ENCODE results near the gene SHKBP1. TPM values are rescaled to one million over a fixed set of nuclear protein-coding genes. Genes with fewer than 3 reads are reported as not detected.

Gene SHKBP1
- total and polyA plus RNA-seq, 10 of the 15 experiments (the other 5 are each of a cell fraction or from before 2014, with no cell fraction given) = 2.3 to 123 (median 67.0) TPM

DNA sequence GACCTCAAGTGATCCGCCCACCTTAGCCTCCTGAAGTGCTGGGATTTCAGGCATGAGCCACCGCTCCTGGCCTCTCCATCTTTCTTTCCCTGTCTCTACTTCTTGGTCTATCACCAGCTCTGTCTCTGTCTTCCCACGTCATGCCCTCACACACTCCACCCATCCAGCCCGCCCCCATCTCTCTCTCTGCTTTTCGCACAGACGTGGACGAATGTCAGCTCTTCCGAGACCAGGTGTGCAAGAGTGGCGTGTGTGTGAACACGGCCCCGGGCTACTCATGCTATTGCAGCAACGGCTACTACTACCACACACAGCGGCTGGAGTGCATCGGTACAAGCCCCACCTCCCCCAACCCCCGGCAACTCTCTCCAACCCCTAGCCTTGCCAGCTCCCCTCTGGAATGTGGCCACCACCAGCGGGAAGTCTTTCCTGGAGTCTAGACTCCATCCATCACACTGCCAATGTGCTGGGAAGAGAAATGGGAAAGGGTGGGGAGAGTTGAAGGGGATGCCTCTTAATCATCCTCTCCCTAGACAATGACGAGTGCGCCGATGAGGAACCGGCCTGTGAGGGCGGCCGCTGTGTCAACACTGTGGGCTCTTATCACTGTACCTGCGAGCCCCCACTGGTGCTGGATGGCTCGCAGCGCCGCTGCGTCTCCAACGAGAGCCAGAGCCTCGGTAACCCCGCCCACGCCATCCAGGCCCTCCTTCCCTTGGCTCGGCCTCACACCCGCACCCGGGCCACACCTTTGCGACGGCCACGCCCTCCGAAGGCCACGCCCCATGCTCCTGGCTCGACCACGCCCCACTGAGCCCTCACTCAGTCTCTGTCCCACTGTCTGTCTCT lies 47.0 kb downstream of the SHKBP1 start:
- no peaks in the 10 kb centered on the region for H3K27me3 ChIP-seq (replicated peaks in 1 of 2; ENCODE audit: control insufficient read depth in 2 of 2, insufficient read depth in 2 of 2, low read length in 1 of 2)
- H4K20me1 ChIP-seq (ENCODE audit: control insufficient read depth, insufficient read depth) = no peaks in the 10 kb centered on the region
- peaks cover 7% of the 10 kb centered on the region; the same call in 1 of the 2 replicates for H3K4me1 ChIP-seq (ENCODE audit: control insufficient read depth, insufficient read depth, low read length)
- H3K4me3 ChIP-seq = no peak overlapping the region
- WGBS (ENCODE audit: insufficient coverage, insufficient replicate concordance, low lambda C conversion rate, missing lambda C conversion rate) = 93% methylated on average over 37 of the region's 41 CpGs
- in situ Hi-C loops (cut with MboI) = no loop called here
- intact Hi-C loops (cut with micrococcal nuclease; ENCODE audit: unreplicated experiment) = no loop called here
- no peaks in the 10 kb centered on the region for H3K79me2 ChIP-seq (ENCODE audit: control insufficient read depth, insufficient read depth, low read length)
- CTCF ChIA-PET = interaction anchor here (2.9 kb wide), 1 partner anchor 11 kb away, joined by 18 read pairs; no protein-coding TSS in a partner anchor
- RAD21 ChIA-PET (ENCODE audit: unreplicated experiment) = no interaction called here
- no peak overlapping the region for H3K4me2 ChIP-seq (ENCODE audit: control insufficient read depth, insufficient read depth)
- H3K36me3 ChIP-seq (ENCODE audit: control insufficient read depth in 2 of 2, insufficient read depth in 2 of 2, low read length in 1 of 2) = no peaks in the 10 kb centered on the region; a peak in 1 of 4 replicates
- ATAC-seq (peak; percentile 78), DNase-seq (ENCODE audit: low read depth, low spot score) (no peak), FAIRE-seq (no peak)
- no peak overlapping the region for H2AFZ ChIP-seq (ENCODE audit: control insufficient read depth, low read depth, low read length)
- SMC1A ChIA-PET (ENCODE audit: uncharacterized antibody, unreplicated experiment) = interaction anchor here (1.3 to 1.7 kb wide), 2 partner anchors 11 to 320 kb away, joined by 4 to 5 read pairs; no protein-coding TSS in a partner anchor
- BruUV-seq (replicated peaks) = no TSS peak
- no peaks in the 10 kb centered on the region; the same call in 2 of the 3 replicates for H3K9me3 ChIP-seq (replicated peaks; ENCODE audit: control insufficient read depth, insufficient read depth, low read length)
- H3K27ac ChIP-seq (ENCODE audit: control insufficient read depth, insufficient read depth) = no peak overlapping the region
- POLR2A ChIA-PET = interaction anchor here (0.7 kb wide), 1 partner anchor 11 kb away, joined by 4 read pairs; no protein-coding TSS in a partner anchor
- no peak overlapping the region for H3K9ac ChIP-seq (ENCODE audit: control insufficient read depth, insufficient read depth, low read length)
- TF ChIP-seq, protein P1, sequence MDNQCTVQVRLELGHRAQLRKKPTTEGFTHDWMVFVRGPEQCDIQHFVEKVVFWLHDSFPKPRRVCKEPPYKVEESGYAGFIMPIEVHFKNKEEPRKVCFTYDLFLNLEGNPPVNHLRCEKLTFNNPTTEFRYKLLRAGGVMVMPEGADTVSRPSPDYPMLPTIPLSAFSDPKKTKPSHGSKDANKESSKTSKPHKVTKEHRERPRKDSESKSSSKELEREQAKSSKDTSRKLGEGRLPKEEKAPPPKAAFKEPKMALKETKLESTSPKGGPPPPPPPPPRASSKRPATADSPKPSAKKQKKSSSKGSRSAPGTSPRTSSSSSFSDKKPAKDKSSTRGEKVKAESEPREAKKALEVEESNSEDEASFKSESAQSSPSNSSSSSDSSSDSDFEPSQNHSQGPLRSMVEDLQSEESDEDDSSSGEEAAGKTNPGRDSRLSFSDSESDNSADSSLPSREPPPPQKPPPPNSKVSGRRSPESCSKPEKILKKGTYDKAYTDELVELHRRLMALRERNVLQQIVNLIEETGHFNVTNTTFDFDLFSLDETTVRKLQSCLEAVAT (IDR thresholded peaks at IDR 0.05) = no peak
- TF ChIP-seq, protein P2, sequence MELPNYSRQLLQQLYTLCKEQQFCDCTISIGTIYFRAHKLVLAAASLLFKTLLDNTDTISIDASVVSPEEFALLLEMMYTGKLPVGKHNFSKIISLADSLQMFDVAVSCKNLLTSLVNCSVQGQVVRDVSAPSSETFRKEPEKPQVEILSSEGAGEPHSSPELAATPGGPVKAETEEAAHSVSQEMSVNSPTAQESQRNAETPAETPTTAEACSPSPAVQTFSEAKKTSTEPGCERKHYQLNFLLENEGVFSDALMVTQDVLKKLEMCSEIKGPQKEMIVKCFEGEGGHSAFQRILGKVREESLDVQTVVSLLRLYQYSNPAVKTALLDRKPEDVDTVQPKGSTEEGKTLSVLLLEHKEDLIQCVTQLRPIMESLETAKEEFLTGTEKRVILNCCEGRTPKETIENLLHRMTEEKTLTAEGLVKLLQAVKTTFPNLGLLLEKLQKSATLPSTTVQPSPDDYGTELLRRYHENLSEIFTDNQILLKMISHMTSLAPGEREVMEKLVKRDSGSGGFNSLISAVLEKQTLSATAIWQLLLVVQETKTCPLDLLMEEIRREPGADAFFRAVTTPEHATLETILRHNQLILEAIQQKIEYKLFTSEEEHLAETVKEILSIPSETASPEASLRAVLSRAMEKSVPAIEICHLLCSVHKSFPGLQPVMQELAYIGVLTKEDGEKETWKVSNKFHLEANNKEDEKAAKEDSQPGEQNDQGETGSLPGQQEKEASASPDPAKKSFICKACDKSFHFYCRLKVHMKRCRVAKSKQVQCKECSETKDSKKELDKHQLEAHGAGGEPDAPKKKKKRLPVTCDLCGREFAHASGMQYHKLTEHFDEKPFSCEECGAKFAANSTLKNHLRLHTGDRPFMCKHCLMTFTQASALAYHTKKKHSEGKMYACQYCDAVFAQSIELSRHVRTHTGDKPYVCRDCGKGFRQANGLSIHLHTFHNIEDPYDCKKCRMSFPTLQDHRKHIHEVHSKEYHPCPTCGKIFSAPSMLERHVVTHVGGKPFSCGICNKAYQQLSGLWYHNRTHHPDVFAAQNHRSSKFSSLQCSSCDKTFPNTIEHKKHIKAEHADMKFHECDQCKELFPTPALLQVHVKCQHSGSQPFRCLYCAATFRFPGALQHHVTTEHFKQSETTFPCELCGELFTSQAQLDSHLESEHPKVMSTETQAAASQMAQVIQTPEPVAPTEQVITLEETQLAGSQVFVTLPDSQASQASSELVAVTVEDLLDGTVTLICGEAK (IDR thresholded peaks at IDR 0.05; ENCODE audit: borderline replicate concordance) = no peak
- TF ChIP-seq, protein P3, sequence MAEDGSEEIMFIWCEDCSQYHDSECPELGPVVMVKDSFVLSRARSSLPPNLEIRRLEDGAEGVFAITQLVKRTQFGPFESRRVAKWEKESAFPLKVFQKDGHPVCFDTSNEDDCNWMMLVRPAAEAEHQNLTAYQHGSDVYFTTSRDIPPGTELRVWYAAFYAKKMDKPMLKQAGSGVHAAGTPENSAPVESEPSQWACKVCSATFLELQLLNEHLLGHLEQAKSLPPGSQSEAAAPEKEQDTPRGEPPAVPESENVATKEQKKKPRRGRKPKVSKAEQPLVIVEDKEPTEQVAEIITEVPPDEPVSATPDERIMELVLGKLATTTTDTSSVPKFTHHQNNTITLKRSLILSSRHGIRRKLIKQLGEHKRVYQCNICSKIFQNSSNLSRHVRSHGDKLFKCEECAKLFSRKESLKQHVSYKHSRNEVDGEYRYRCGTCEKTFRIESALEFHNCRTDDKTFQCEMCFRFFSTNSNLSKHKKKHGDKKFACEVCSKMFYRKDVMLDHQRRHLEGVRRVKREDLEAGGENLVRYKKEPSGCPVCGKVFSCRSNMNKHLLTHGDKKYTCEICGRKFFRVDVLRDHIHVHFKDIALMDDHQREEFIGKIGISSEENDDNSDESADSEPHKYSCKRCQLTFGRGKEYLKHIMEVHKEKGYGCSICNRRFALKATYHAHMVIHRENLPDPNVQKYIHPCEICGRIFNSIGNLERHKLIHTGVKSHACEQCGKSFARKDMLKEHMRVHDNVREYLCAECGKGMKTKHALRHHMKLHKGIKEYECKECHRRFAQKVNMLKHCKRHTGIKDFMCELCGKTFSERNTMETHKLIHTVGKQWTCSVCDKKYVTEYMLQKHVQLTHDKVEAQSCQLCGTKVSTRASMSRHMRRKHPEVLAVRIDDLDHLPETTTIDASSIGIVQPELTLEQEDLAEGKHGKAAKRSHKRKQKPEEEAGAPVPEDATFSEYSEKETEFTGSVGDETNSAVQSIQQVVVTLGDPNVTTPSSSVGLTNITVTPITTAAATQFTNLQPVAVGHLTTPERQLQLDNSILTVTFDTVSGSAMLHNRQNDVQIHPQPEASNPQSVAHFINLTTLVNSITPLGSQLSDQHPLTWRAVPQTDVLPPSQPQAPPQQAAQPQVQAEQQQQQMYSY (CRISPR knock-in tag; IDR thresholded peaks at IDR 0.05) = no peak
- no peak for TF ChIP-seq CHD1 (IDR thresholded peaks at IDR 0.05; ENCODE audit: low read depth, low read length)
- TF ChIP-seq, protein P4, sequence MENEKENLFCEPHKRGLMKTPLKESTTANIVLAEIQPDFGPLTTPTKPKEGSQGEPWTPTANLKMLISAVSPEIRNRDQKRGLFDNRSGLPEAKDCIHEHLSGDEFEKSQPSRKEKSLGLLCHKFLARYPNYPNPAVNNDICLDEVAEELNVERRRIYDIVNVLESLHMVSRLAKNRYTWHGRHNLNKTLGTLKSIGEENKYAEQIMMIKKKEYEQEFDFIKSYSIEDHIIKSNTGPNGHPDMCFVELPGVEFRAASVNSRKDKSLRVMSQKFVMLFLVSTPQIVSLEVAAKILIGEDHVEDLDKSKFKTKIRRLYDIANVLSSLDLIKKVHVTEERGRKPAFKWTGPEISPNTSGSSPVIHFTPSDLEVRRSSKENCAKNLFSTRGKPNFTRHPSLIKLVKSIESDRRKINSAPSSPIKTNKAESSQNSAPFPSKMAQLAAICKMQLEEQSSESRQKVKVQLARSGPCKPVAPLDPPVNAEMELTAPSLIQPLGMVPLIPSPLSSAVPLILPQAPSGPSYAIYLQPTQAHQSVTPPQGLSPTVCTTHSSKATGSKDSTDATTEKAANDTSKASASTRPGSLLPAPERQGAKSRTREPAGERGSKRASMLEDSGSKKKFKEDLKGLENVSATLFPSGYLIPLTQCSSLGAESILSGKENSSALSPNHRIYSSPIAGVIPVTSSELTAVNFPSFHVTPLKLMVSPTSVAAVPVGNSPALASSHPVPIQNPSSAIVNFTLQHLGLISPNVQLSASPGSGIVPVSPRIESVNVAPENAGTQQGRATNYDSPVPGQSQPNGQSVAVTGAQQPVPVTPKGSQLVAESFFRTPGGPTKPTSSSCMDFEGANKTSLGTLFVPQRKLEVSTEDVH (IDR thresholded peaks at IDR 0.05; ENCODE audit: low read depth, partially characterized antibody) = no peak
- no peak for TF ChIP-seq YBX1 (IDR thresholded peaks at IDR 0.05)
- no peak for TF ChIP-seq TAF1 (IDR thresholded peaks at IDR 0.05; ENCODE audit: borderline replicate concordance, low read depth, low read length)
- TF ChIP-seq SREBF1 (IDR thresholded peaks at IDR 0.05; ENCODE audit: low read length) = no peak
